Testis (tissue), 2 donors: Measurements from ENCODE around the gene HES5.

ENCODE experiments used
- POLR2A ChIP-seq: fragments of 450-650 bp; IDR thresholded peaks from one replicate; pipeline ENCODE4 v1.6.1; 2017; ENCODE audit warnings: antibody characterized with exemption, mild to moderate bottlenecking, moderate library complexity
- TF ChIP-seq, protein P1 (sequence below), 3 experiments: fragments of 450-650 bp in 2 of 3; fragments of 200-600 bp in 1 of 3; sonication (generic) in 1 of 3; IDR thresholded peaks; one replicate each; pipeline ENCODE4 v1.5.1; 2016 to 2019; ENCODE audit warnings: antibody characterized with exemption in 3 of 3, mild to moderate bottlenecking in 2 of 3, moderate library complexity in 1 of 3

DNA sequence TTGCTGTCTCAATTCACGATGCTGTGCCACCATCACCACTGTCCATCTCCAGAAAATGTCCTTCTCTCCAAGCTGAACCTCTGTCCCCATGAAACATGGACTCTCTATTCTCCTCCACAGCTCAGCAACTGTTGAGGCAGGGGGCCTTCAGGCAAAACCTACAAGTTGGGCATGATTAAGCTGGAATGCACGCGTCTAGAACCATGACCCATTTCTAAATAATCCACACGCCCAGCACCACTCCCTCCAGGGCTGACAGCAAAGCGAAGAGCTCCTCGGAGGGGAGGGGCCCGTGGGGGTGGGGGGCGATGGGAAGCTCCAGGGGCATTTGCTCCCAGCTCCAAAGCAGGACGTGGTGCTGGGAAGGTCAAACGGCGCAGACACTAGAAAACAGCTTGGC, 3.3 kb upstream of the HES5 start:
- TF ChIP-seq, protein P1, sequence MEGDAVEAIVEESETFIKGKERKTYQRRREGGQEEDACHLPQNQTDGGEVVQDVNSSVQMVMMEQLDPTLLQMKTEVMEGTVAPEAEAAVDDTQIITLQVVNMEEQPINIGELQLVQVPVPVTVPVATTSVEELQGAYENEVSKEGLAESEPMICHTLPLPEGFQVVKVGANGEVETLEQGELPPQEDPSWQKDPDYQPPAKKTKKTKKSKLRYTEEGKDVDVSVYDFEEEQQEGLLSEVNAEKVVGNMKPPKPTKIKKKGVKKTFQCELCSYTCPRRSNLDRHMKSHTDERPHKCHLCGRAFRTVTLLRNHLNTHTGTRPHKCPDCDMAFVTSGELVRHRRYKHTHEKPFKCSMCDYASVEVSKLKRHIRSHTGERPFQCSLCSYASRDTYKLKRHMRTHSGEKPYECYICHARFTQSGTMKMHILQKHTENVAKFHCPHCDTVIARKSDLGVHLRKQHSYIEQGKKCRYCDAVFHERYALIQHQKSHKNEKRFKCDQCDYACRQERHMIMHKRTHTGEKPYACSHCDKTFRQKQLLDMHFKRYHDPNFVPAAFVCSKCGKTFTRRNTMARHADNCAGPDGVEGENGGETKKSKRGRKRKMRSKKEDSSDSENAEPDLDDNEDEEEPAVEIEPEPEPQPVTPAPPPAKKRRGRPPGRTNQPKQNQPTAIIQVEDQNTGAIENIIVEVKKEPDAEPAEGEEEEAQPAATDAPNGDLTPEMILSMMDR (IDR thresholded peaks at IDR 0.05) = no peak
- TF ChIP-seq POLR2A = no peak
